ENCODE measurements around the gene SPACA1.
"Not testable (repeated sequence)": the region's sequence is repeated elsewhere in the genome, so short reads cannot be mapped to it uniquely, and the experiment has no call there.

The SPACA1 gene

DNA sequence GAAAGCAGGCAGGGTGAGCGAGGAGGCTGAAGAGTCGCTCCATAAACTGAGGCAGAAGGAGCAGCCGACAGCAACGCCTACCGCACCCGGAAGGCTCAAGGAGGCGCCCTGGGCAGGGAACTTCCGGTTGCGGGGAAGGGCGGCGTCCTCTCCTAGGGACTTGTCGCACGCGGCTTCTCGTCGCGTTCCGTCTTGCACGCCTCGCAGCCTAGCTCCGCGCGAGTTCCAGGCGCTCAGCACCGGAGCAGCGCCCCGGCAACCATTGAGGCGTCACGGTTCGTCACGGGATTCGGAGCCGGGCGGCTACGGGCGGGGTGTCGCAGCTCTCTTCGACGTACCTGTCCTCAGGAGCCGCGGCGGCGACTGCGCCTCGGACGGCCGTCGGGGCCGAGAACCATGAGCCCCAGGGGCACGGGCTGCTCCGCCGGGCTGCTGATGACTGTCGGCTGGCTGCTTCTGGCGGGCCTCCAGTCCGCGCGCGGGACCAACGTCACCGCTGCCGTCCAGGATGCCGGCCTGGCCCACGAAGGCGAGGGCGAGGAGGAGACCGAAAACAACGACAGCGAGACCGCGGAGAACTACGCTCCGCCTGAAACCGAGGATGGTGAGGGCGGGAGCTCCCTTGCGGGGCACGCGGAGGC lies at the start of gene SPACA1:
TSS of gene SPACA1 (plus strand) at position 332 of the 641 bp plus-strand sequence. CDS start at position 397, 65 bp downstream.
- DNase-seq (ENCODE audit: extremely low read depth in 1 of 2, low read depth in 1 of 2) = no peak

DNA sequence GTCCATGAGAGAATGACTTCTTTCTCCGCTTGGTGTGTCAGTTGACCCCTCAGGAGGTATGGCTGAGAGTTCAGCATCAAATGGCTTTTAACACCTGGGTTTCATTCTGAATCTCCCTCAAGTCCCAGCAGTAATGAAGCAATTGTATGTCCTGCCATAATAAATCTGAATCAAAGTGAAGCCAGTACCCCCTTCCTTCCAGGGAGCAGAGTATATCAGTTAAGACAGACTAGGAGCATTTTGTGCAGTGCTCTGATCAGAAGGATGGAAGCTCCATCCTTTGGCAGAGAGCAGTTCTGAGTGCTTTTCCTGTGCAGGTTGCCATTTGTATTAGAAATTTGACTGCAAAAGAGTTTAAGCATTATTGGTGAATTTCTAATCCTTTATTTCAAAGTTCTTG lies 46.9 kb upstream of the SPACA1 start:
- DNase-seq (ENCODE audit: extremely low read depth in 1 of 2, low read depth in 1 of 2) = no peak

- DNase-seq (ENCODE audit: extremely low read depth in 1 of 2, low read depth in 1 of 2) = not testable (repeated sequence)
Measured at GRCh38 chr6:88001279-88001678, 46.4 kb upstream of the SPACA1 start.

DNA sequence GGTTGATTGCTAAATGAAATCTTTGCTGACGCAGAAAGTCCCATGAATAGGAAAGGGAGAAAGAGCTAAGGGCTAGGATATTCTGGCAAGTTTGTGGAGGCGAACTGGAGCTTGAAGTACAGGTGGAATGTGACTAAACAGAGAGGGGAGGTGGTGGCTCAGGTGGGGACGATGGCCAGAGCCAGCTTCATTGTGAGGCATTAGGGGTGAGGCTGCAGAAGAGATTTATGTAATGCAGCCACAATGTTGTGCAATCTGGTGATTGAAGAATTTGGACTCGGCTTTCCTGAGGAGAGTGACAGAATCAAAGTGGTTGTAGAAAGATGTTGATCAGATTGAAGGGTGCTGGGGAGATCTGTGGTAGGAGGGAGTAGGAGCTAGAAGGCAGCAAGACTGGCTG lies 42.9 kb upstream of the SPACA1 start:
- no peak for DNase-seq (ENCODE audit: extremely low read depth in 1 of 2, low read depth in 1 of 2)

DNA sequence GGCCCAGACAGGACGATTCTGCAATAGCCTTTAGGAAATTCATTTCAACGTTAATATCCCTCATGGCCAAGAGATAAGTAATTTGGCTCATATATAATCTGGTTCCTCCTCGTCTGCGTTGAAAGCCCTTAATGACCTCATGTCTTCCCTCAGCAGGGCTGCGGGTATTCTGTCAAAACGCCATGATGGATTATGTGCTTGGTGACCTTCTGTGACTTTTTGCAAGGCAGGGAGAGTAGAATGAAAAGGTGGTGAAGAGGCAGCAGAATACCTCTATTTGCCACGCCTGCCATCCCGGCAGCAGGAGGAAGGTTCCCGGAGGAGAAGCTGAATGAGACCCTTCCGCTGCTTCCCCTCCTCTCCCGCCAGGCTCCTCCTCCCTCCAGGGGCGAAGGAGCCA lies 41.1 kb upstream of the SPACA1 start:
- no peak for DNase-seq (ENCODE audit: extremely low read depth in 1 of 2, low read depth in 1 of 2)

GRCh38 chr6:88008411-88008810 lies 39.2 kb upstream of the SPACA1 start:
- no peak for DNase-seq (ENCODE audit: extremely low read depth in 1 of 2, low read depth in 1 of 2)

DNA sequence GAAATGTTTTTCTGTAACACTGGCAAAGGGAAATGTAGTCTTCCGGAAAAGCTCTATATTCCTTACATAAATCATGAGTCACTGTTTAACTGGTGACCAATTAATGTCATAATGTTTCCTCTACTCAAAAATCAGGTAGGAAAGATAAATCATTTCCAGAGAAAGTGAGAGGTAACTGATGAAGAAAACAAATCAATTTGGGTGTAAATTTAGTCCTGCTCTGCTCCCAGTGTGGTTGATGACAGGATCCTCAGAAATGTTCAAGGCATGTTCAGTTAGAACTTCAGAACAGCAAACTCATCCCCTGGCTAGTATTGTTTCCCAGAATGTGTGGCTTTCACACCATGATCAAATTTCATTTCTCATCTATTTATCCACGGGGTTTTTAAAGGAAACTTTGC lies 38.8 kb upstream of the SPACA1 start:
- DNase-seq (ENCODE audit: extremely low read depth in 1 of 2, low read depth in 1 of 2) = no peak

- no peak for DNase-seq (ENCODE audit: extremely low read depth in 1 of 2, low read depth in 1 of 2)
Measured at GRCh38 chr6:88013015-88013414, 34.6 kb upstream of the SPACA1 start.

GRCh38 chr6:88013554-88013953 lies 34.1 kb upstream of the SPACA1 start:
- DNase-seq (ENCODE audit: extremely low read depth in 1 of 2, low read depth in 1 of 2) = no peak

DNA sequence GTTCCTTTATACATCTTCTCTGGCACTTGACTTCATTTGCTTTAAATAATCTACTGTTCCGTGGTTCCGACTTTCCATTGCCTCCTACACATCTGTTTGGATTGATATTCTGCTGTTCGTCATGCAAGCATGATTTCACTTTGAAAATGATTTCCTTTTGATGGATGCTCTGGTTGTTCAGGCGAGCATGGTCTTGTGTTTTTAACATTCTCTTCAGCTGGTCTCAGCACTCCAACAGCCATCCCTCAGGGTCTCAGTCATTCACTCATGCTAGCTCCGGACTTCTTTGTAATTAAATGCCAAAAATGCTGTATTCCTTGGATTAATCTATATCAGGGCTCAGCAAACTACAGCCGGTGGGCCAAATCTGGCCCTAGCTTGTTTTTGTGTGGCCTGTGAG lies 27.2 kb upstream of the SPACA1 start:
- DNase-seq (ENCODE audit: extremely low read depth in 1 of 2, low read depth in 1 of 2) = no peak

DNA sequence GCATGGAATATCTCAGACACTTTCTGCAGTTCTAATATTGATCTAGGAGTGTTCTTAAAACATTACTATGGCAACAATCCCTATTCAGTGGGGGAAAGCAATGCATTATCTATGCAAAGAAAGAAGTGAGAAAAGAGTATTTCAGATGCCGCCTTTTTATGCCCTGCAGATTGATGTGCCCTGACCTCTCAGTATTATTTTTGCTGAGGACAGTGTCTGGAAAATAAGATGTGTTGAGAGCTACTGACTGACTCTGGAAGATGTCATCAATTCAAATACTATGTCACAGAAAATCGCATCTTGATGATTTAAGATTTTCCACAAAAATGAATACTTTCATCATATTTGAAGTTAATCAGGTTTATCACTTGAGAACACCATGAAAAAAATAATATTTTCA lies 22.9 kb upstream of the SPACA1 start:
- no peak for DNase-seq (ENCODE audit: extremely low read depth in 1 of 2, low read depth in 1 of 2)

DNA sequence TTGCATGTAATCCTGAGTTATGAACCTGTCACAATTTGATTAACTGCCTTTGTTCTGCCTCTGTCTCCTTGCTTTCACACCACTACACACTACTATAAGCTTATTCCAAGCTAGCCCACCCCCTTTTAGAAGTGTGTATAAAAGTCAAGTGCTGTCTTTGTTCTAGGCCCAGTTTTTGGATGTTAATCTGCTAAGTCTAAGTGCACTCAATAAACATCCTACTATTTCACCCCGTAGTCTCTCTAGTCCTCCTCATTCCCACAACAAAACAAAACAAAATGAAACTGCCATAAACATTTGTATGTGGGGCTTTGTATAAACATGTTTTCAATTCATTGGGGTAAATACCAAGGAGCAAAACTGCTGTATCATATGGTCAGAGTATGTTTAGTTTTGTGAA lies 16.1 kb upstream of the SPACA1 start:
- DNase-seq (ENCODE audit: extremely low read depth in 1 of 2, low read depth in 1 of 2) = no peak

GRCh38 chr6:88044530-88044929 lies 3.1 kb upstream of the SPACA1 start:
- DNase-seq (ENCODE audit: extremely low read depth in 1 of 2, low read depth in 1 of 2) = no peak

- DNase-seq (ENCODE audit: extremely low read depth in 1 of 2, low read depth in 1 of 2) = no peak
Measured at GRCh38 chr6:88045521-88046136, 2.0 kb upstream of the SPACA1 start.

- no peak for DNase-seq (ENCODE audit: extremely low read depth in 1 of 2, low read depth in 1 of 2)
Measured at GRCh38 chr6:88048578-88048977, 937 bp downstream of the SPACA1 start.

DNA sequence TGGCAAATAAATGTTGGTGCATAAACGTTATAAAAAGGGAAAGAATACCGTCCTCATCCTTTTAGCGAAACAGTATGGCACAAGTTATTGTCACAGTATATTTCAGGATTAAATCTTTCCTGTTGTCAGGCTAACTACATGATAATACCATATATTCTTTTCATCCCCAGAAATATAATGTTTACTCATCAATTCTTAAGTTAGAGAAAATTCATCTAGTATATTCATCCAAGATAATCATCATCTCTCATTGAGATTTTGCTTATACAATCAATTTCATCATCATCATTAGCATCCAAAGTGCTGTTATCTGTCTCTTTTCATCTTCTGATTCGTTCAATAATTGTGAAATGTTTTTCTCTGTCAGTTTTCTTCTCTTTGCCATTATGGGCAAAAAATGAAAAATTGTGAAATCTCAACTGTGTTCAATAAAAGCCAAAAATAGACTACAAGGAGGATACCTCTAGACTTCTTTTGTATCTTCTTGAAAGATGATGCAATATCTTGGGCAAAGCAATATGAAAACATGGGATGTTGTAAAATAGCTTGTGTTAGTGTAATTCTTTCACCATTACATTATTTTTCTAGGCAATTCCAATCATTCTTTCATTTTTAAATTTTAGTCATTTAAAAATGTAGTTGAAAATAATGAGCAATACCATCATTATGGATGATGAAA lies 2.6 kb downstream of the SPACA1 start:
- no peak for DNase-seq (ENCODE audit: extremely low read depth in 1 of 2, low read depth in 1 of 2)

GRCh38 chr6:88059191-88059590 lies 11.6 kb downstream of the SPACA1 start:
- DNase-seq (ENCODE audit: extremely low read depth in 1 of 2, low read depth in 1 of 2) = no peak

GRCh38 chr6:88062376-88062775 lies 14.7 kb downstream of the SPACA1 start:
- no peak for DNase-seq (ENCODE audit: extremely low read depth in 1 of 2, low read depth in 1 of 2)

- DNase-seq (ENCODE audit: extremely low read depth in 1 of 2, low read depth in 1 of 2) = no peak
Measured at GRCh38 chr6:88072462-88072861, 24.8 kb downstream of the SPACA1 start.

GRCh38 chr6:88074791-88075190 lies 27.1 kb downstream of the SPACA1 start:
- no peak for DNase-seq (ENCODE audit: extremely low read depth in 1 of 2, low read depth in 1 of 2)

GRCh38 chr6:88077305-88077704 lies 29.7 kb downstream of the SPACA1 start:
- DNase-seq (ENCODE audit: extremely low read depth in 1 of 2, low read depth in 1 of 2) = no peak

DNA sequence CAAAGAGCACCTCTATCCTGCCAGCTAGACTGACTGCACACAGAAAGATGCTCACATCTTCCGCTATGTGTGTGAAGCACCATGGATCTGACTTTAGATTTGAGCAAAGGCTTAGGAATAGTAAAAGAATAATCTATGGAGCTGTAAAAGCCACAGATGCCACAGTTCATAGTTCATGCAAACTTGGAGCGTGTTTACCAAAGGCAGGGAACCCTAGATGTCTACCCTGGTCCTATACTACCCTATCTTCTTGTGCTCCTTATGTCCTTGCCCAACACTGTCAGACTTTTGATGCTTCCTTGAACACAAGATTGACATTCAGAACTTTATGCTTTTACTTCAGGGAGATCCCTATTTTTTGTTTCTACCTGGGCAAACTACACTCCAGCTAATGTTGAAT lies 39.2 kb downstream of the SPACA1 start:
- DNase-seq (ENCODE audit: extremely low read depth in 1 of 2, low read depth in 1 of 2) = no peak

All from stimulated activated CD8-positive, alpha-beta memory T cell treated with anti-CD3 and anti-CD28 coated beads, Interleukin-7, amount 100 ng/mL, for 48 hours (primary cell).